LoVo (cell line): Measurements from ENCODE around the gene SCYGR8.

ENCODE experiments used
- DNase-seq: peaks from one replicate; pipeline ENCODE4 v3.0.0-alpha.2; 2016; ENCODE audit warnings: low spot score

Gene SCYGR8

DNA sequence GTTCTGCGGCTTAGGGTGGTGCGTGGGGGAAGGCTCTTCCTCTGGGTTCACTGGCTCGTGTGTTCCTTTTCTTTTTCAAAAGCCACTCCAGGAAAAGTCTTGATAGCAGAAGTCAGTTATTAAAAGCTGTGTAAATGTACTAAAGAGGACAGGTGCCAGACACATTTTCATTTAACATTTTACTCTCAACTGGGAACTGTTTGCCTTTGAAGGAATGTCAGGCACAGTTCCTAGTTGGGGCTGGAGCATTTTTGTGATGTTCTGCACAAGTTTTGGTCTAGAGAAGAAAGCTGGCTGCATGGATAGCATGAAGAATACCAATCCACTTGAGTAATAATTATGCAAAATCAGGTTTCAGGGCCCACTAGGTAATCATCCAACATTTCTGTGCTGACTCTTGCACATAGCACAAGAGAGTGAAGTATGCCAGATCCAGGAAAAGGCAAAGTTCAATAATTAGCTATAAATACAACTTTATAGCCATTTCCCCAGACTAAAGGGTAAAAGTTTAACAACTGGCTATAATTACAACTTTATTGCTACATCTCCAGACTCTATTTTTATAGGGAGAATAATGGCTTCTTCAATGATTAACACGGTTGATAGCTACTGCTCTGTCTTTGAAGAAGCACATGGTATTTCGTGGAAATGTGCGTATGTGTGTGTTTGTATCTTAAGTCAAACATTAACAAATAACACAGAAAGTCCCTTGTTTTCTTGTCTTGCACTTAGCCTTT lies 16.2 kb downstream of the SCYGR8 start:
- peak; percentile 75 for DNase-seq

DNA sequence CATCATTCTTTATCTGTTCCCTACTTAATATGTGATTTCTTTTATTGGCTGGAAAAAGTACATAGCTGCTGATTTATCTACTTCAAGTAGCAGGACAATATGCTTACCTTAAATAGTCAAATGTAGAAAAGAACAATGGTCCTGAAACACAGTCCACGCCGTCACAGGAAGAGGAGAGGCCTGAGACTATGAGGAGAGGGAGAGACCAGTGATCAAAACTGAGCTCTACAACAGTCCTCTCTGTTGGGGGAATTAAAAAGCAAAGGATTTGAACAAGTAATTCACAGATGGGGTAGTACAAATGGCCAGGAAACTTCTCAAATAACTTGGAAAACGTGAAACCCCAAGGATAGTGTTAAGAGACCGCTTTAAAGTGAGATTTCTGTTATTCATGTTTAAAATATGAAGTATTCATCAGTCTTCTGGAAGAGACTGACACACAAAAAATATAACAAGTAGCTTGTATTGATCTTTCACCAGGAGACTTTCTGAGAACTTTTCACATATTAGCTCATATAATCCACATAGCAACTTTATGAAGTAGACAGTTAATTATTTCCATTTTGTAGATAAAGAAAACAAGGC lies 20.2 kb downstream of the SCYGR8 start:
- DNase-seq = no peak

DNA sequence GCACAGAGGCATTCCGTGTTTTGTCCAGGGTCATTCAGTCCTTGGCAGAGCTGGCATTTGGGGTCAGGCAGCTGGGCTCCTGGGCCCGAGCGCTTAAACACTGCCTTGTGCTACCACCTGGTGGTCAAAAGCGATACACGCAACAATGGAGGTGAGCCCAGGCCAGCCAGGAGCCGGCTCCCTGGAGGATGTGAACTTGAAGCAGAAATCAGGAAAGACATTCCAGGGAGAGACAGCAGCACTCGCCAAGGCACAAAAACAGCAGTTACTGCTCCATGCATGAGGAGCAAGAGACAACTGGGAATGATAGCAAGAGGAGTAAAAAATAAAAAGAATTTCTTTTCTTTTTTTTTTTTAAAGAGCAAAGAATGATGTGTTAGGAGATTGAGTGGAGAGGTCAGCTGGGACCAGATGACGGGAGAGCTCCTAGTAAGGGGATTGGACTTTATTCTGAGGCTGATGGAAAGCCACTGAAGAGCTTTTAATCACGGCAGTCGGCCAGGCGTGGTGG lies 20.7 kb downstream of the SCYGR8 start:
- DNase-seq = peak; percentile 78

DNA sequence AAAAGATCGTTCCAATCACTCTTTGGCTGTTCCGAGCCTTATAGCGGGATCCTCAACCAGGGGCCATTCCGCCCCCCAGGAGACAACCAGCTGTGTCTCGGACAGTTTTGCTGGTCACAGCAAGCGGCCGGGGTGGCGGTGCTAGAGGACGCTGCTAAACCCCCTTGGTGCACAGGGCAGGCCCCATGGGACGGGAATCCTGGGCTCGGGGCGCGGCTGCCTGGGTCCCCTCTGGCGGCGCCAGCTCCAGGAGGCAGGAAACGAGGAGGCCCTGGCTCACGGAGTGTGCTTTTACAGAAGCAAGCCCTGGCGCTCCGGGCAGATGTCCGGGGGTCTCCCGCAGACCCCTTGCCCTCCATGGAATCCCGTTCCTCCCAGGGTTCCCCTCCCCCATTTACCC lies 22.1 kb downstream of the SCYGR8 start:
- DNase-seq = no peak

DNA sequence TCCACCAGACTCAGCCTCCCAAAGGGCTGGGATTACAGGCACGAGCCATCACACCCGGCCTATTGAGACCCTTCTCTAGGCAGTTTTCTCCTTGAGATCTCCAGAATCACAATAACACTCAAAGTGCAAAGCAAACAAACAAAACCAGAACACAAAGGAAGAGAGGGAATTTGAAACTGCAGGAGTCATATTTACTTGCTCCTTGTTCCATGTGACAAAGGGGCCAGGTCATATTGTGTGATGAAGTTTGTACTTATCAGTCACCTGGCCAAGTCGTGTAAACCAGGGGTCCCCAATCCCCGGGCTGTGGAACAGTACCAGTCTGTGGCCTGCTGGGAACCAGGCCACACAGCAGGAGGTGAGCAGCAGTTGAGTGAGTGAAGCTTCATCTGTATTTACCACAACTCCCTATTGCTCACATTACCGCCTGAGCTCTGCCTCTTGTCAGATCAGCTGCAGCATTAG lies 26.5 kb downstream of the SCYGR8 start:
- DNase-seq = no peak

DNA sequence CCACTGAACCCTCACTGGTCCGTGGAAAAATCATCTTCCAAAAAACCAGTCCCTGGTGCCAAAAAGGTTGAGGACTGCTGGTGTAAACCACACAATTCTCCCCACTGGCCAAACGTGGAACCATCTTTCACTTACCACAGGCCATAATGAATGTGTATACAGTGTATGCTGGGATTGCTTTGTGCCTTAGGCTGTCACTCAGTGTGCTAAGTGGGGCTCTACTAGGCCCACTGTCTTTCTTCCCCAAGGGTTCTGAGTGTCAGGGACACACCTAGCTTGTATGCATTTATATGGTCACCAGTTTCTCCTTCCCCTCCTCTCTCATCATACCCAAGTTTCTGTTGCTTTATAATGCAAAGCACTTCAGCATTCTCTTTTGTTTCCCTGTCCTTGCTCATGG lies 27.2 kb downstream of the SCYGR8 start:
- DNase-seq = no peak

DNA sequence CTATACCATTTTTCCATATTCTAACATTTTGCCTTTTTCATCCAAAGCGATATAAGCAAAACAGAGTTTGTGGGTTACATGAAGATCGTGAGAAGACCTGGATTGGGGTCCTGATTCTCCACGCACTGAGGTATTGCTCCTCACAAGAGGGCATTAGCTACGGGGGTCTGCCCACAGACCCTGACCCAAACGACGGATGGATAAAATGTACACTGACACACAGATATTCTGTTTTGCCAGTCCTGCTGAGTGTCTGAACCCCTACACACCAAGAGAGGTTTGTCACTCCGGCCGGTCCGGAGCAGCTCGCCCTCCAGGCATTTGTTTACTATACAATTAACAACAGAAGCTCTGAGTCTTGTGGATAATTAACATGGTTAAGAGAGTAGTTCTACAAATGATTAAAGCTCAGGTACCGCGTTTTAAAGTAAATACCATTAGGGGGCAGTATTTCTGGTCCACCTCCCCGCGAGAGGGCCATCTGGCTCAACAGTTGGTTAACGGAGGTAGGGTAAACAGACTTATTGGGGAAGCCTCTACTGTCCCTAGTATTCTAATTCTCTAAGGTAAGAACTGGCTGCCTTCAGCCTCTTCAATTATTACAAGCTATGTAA lies 28.4 kb downstream of the SCYGR8 start:
- no peak for DNase-seq

DNA sequence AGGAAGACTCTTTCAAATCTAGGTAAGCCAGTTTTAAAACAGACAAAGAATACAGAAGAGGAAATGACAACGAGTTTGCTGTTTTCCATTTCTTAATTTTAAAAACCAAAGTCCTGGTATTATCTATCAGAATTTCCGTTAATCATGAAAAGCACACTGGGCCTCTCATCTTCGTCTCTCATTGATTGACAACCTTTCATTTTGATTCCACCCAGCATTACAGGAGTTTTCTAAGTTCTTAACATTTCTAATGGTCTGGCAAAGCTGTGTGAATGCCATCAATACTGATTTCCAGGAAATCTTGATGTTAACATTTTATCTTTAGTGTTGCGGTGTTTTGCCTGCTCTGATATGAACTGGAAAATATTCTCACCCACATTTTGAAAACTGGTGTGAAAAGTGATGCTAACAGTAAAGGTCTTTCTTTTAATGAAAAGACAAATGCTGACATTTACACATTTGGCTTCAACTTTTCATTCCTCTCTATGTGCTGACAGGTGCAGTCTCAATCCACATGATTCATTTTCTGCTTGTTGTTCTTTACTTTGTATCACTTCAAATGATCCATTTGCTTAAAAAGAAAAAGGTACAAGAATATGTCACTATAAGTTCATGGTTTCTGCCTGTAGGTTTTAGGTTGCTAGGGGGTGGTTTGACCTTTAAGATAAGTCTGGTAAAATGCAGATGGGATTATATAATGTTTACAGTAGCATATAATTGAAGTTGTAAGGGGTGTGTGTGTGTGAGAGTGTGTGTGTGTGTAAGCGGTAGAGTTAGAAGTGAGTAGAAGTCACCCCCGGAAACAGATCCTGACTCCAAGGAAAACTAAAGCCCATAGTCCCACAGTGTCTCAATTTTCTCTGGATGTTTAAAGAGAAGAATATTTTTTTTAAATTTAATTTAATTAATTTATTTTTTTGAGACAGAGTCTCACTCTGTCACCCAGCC lies 29.5 kb downstream of the SCYGR8 start:
- no peak for DNase-seq

DNA sequence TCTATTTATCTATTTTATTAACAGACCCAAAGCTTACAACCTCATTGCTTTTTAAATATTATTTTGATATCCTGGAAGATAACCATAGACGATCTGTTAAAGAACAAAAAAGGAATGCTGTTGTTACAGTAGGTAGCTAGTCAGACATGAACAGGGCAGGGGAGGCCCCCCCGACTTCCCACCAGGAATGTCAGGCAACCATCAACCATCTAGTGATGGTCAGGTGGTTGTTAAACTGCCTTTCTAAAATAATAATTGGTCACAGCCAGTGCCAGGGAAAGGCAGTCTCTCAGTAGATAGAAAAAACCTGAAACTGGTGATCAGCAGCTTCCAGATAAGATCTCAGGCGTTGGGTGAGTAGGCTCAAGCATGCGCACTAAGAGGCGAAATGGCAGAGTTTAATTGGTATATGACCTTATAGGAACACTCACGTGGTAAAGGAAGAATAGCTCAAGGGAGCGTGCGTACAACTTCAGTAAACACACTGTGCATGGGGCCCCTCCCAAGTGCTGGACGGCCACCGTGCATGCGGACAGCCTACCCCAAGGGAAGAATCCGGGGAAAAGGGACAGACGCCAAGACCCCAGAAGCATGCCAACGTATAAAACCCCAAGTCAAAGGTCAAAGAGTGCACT lies 35.4 kb downstream of the SCYGR8 start:
- peak; percentile 83 for DNase-seq

DNA sequence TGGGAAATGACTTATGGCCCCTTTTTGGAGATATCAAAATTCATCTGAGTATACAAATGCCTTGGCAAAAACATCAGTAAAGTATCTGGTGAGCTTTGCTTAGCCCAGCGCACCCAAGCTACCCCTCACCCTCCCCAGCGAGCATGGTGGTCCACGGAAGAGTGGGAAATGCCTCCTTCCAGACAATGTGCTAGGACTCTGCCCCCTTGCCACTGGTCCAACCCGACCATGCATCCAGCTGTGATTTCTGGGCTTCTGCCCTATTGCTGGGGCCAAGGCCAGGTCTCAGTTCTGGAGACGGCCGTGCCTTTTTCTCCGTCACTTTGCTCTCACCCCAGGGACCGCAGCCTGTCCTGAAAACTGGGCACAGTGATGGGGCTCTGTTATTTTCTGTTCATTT lies 36.1 kb downstream of the SCYGR8 start:
- no peak for DNase-seq

DNA sequence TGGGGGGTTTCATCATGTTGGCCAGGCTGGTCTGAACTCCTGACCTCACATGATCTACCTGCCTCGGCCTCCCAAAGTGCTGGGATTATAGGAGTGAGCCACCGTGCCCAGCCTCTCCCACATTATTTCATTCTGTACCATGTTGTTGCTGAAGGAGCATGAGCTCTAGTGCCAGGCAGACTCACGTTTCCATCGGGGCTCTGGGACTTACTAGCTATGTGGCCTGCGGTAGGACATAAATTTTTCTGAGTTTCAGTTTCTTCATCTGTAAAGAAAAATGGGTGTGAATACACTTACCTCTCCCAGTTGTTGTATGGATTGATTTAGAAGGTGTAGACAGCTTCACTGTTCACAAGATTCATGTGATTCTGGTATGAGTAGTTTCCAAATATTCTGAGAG lies 37.1 kb downstream of the SCYGR8 start:
- no peak for DNase-seq

DNA sequence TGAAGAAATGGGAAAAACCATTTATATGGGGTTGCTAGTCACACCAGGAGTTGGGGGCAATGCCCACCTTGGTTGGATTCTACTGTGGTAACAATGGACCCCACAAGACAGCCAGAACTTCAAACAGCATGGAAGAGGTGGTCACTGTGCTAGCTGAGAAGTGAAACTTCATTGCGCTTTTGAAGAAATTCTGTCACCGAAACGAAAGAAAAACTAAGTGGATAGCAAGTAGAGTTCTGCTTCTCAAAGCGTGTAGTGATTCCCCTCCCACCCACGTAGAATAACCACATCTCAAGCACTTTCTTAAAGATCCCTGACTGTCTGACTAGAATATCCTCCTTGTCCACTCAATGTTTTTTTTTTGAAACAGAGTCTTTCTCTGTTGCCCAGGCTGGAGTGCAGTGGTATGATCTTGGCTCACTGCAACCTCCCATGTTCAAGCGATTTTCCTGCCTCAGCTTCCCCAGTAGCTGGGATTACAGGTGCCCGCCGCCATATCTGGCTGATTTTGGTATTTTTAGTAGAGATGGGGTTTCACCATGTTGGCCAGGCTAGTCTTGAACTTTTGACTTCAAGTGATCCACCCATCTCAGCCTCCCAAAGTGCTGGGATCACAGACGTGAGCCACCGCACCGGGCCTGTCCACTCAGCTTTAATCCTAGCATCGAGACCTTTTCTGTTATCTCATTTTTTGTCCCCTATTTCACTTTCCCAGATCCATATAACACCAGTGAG lies 37.9 kb downstream of the SCYGR8 start:
- no peak for DNase-seq

DNA sequence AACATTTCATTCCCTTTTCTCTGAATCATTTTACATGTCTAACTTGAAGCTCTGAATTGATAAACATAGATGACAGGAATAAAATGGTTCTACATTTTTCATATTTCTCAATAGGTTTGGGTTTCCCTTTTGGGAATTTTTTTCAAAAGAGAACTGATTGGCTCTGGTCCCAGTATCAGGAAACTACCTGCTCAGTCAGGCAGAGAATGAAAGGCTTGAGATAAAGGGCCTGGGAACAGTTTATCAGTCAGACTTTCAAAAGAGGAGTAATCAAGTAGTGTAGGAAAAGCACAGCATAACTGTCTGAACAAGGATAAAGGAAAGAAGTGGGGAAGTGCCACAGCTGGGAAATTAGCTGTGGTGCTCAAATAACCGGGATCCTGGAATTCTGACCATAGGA lies 39.6 kb downstream of the SCYGR8 start:
- no peak for DNase-seq

DNA sequence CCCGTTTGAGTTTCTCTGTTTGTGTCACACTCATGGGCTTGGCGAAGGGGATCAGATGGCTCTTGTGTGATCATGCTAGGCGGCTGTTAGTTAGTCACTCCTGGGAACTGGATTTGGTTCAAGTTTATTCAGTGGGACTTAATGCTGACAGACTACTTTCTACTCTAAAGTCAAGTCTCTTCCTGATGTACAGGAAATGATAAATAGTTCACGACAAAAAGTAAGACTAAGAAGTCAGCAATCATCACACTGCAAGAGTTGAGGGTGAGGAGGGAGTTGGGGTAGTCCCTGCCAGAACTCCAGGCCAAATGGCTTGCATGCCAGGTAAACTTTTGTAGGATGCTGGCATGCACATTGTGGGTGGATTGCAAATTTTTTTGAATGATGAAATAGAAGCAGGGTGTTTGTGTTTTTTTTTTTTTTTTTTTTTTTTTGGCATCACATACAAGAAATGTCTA lies 42.9 kb downstream of the SCYGR8 start:
- DNase-seq = no peak

DNA sequence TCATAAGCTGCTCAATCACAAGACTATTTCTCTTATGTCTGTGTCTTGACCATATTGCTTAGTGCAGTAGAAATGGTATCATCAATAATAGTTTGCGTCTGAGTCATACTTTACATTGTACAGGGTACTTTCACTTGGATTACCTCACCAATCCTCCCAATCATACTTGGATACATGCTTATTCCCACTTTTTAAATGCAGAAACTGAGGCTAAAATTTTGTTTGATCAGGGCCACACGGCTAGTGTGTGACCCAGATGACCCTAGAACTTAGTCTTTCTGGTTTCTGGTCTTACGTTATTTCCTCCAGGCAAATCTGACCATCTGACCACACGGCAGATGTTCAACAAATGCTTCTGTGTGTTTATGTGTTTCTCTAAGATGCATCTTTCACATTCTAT lies 44.1 kb downstream of the SCYGR8 start:
- no peak for DNase-seq

DNA sequence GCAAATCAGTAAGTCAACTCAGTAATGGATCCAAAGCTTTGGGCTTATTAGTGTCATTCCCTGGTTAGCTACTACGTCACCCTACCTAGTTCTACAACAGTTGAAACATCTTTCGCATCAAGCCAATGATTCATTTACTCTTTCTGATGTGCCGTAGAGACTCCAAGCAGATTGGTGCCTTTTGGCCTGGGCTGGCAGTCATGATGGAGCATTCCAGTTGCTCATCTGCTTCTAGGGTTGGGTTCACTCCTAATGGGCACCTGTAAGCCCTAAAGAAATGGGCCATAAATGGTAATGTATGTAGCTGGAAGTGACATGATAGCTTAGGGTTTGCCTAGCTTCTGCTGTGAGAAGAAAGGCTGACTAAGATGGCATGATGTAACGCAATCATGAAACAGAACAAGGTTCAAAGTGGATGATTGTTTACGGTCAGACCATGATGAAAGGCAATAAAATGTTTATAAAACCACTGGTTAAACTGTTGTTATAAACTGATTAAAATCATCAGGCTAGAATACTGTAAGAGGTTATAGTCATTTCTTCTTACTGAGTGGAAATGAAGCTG lies 47.5 kb downstream of the SCYGR8 start:
- peak; percentile 24 for DNase-seq
